Medulla oblongata (tissue), 1 donor: ENCODE data around the gene RASA4.
"Not testable (repeated sequence)": the region's sequence is repeated elsewhere in the genome, so short reads cannot be mapped to it uniquely, and the experiment has no call there.

Experiments used
- DNase-seq: peaks from one replicate; pipeline ENCODE4 v3.0.0-alpha.2; 2015; ENCODE audit errors: extremely low spot score

Gene RASA4

DNA sequence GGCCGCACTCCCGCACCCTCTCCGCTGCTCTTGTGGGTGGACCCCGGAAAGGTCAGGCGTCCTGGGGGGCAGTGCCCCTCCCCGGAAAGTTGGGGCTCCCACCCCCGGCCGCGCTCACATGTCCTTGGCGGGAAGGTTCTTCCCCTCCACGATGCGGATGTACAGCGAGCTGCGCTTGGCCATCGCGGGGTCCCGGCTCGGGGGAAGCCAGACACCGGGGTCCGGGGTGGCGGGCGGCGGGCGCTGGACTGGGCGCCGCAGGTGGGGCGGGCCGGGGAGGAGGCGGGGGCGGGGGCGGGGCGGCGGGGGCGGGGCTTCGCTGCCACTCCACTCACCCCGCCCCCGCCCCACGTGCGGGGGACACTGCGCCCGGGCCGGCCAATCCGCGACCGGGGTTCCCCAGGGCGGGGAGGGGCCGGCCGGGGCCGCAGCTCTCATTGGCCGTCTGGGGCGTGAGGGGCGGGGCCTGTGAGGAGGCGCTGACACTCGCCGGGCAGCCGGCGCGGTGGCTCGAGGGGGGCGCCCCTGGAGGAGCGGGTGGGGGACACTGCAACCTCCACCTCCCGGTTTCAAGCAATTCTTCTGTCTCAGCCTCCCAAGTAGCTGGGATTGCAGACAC, at the start of gene RASA4:
Gene RASA4 (minus strand): TSS at position 250 of the 619 bp plus-strand sequence. CDS start 67 bp downstream, at position 183.
- peak; percentile 18 for DNase-seq

DNA sequence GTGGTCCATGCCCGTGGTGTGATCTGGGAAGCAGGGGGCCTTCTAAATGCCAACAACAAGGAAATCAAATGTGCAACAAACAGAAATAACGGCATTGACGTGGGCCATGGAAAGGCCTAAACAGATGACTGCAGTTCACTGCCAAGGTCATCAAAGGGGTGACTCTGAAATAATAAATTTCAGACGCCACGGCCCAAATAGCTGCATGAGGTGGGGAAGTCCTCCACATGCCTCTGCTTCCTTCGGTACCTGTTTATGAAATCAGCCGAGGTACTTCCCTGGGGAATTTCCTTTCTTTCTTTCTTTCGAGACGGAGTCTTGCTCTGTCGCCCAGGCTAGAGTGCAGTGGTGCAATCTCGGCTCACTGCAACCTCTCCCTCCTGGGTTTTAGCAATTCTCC, 48.2 kb upstream of the RASA4 start:
- not testable (repeated sequence) for DNase-seq

DNA sequence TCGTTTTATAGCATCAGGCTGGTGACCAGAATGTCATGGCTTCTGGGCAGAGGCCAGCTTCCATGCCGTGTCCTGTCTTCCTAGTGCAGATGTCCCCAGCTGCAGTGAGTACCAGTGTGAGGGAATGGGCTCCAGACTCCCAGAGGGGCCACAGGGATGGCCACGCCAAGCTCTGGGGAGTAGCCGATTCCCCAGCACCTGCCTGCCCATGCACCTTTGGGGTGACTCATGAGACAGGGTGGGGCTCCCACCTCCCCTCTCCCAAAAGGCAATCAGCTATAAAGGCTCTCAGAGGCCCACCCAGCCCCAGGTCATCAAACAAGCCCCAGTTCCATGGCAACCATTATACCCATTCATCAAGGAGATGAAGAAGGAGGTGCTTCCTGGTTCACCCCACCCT, 33.4 kb upstream of the RASA4 start, which contains the start of gene SPDYE2B:
Gene SPDYE2B (plus strand): TSS at position 396 of the 400 bp plus-strand sequence. CDS start 2,030 bp downstream, outside the sequence.
- DNase-seq = not testable (repeated sequence)

DNA sequence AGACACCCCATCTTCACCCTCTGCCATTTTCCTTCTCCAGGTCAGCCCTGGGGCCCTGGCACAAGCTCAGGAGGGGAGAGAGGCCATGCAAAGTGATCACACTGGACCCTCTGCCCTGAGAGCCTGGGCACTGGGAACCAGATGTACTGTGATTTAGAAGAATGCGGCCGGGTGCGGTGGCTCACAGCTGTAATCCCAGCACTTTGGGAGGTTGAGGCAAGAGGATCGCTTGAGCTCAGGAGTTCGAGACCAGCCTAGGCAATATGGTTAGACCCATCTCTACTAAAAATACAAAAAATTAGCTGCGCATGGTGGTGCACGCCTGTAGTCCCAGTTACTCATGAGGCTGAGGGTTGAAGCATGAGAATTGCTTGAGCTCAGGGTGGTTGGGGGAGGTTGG, 31.3 kb upstream of the RASA4 start:
- DNase-seq = not testable (repeated sequence)

DNA sequence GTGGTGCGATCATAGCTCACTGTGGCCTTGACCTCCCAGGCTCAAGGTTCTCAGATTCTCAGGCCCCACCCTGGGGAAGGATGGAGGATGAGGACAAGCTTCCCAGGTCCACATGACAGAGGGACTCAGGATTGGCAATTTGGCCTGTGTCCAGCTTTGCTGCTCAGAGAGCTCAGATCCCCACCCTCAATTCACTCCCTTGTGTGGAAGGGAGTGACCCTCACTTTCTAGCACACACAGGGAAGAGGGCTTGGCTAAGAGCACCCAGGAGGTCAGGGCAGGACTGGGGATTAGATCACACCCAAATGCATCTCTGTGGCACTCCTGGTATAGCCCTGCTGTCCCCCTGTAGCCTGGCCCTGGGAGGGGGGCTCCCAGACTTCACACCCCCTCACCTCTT, 26.8 kb upstream of the RASA4 start:
- DNase-seq = not testable (repeated sequence)

DNA sequence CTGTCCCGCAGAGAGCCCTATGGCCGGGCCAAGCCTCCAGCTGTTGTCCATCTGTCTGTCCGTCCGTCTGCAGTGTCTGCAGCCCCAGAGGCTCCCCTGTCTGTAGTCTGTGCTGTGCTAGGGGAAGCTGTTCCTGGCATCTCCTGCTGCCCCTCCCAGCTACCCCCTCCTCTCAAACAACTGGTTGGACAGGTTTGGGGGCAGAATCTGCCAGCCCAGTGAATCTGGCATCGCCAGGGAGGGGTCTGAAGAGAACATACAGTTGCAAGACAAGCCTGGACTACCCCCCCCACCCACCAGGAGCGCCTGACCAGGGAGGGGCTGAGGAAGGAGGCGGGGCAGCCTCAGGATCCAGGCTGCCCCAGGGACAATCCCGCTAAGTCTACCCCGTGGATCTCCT, 26.1 kb upstream of the RASA4 start, which contains the start of gene UPK3BL1:
Gene UPK3BL1 (minus strand): TSS at position 101 of the 400 bp plus-strand sequence. CDS start 50 bp downstream, at position 51.
- not testable (repeated sequence) for DNase-seq

DNA sequence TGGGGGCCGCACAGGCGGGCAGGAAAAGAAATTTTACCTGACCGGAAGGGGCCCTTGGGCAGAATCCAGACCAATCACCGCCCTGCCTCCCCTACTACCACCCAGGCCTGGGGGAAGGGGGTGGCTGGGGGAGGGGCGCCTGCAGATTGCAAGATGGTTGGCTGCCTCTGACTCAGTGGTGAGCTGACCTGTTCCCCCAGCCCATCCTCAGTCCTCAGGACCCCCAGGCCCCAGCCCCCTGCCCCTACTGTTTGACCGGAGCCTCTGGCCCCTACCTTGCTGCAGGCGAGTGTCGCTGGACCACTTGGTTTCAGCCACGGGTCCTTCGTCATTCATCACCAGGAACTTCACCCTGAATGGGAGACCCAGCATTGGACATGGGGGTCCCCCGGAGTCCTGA, 22.3 kb upstream of the RASA4 start:
- not testable (repeated sequence) for DNase-seq

DNA sequence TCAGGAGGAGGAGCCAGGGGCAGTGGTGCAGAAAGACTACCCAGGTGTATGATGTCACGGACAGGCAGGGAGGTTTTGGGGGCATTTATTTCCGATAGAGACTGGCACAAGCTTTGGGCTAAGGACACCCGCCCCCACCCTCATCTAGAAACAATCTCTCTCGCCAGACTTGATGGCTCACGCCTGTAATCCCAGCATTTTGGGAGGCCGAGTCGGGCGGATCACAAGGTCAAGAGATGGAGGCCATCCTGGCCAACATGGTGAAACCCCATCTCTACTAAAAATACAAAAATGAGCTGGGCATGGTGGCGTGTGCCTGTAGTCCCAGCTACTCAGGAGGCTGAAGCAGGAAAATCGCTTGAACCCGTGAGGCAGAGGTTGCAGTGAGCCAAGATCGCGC, 20.4 kb upstream of the RASA4 start:
- not testable (repeated sequence) for DNase-seq

DNA sequence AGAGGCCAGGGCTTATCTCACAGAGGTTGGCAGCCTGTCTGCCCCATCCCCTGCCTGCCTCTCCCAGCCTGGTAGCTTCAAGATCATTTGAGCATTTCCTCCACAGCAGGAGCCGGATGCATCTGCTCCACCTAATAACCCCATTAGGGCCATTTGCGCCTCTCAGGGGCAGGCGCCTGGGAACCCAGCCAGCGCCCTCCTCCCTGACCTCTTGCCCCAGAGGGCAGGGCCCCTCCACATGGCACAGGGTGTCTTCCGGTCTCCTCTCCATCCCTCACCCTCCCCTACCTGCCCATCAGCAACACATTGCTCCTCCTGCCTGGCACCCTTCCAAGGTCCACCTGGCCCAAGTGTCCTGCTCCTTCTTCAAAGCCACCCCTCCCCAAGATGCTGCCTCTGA, 18.8 kb upstream of the RASA4 start:
- DNase-seq = not testable (repeated sequence)

DNA sequence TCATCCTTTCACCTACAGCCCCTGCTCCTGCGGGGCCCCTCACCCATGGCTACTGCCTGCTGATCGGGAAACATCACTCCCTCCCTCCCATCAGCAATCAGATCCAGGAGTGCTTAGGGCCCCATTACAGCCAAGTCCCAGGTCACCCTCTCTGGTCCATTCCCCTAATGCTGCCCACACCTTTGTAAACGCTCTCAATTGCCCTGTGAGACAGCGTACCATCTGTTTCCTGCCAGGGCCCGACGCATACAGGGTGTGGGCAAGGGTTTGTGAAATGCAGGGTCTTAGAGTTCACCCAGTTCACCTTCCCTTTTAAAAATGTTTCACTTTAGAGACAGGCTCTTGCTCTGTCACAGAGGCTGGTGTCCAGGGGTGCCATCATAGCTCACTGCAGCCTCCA, 17.7 kb upstream of the RASA4 start:
- DNase-seq = not testable (repeated sequence)

DNA sequence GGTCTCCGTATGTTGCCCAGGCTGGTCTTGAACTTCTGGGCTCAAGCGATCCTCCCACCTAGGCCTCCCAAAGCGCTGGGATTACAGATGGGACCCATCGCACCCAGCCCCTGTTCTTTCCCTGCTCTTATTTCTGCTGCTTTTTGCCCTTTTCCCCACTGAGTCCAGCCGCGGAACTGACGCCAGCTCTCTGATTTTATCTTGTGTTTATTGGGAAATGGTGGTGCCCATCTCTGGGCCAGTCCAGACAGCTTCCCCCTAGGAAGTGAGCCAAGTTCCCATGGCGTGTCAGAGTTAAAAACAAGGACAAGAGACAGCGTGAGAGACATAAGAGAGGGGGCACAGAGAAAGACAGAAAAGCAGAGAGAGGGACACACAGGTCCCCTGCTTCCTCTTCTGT, 14.1 kb upstream of the RASA4 start:
- DNase-seq = not testable (repeated sequence)

DNA sequence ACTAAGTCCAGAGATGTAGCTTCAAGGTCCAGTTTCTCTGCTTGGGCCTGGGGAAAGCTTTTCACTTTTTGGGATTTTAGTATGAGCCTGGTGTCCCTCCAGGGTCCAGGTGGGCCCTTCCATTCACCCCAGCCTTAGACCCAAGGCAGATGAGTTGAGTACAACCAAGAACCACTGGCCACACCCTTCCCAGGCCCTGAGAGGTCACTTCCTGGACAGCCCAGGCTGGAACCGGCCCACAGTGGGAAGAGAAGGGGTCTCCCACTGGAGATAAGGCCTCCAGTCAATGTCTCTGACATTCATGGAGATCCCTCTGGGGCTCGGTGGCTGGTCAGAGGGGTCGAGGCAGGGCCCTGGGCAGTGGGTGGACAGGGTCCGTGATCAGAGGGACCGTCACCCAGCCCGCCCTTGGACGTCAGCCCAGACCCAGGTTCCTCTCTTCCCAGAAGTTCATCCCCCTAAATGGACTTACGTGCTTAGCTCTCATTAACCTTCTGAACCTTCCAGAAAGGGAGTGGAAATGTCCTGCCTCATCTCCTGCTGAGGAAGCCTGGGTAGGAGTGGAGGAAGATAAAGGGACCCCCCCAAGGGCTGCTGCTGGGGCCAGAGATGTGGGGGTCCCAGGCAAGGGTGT, 10.8 kb upstream of the RASA4 start:
- not testable (repeated sequence) for DNase-seq

DNA sequence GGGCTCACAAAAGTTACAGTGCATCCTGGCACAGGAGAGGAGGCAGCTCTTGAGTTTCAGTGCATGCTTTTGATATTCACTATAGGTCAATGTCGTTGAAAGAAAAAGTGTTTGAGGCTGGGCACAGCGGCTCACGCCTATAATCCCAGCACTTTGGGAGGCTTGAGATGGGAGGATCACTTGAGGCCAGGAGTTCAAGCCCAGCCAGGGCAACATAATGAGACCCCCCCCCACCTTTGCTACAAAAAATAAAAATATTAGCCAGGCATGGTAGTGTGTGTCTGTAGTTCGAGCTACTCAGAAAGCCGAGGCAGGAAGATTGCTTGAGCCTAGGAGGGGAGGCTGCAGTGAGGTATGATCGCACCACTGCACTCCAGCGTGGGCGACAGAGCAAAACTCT, 1.6 kb upstream of the RASA4 start:
- DNase-seq = not testable (repeated sequence)

DNA sequence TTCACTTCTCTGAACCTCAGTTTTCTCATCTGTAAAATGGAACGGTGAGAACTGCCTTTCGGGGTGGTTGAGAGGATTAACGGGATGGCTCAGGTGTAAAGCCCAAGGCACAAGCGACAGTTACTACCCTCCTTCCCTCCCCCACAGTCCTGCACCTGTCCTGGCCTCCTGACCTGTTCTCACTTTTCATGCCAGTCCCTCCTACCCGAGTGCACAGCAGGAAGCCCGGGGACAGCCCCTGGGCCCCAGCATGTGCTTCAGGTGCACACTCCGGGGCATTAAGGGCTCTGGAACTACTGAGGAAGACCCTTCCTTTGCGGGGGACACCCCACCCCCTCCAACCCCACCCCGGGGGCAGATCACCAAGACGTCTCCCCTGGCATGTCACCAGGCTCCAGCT, 626 bp downstream of the RASA4 start:
- DNase-seq = not testable (repeated sequence)

DNA sequence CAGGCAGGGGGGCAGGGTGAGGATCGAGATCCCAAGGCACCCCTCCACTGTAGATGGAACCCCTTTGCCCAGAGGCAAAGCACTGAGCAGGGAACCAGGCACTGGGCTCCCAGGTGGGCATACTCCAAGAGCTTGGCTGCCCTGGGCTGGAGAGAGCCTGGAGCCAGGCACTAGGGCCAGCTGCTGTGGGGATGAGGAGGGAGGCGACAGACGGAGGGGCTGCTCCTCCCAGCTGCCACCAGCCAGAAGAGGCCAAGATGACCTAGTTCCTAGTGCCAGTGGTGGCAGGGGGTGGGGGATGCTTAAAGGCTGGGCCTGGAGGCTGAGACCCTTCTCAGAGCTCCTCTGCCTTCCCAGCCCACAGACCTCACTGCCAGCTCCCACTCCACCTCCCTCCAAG, 1.7 kb downstream of the RASA4 start:
- DNase-seq = not testable (repeated sequence)

DNA sequence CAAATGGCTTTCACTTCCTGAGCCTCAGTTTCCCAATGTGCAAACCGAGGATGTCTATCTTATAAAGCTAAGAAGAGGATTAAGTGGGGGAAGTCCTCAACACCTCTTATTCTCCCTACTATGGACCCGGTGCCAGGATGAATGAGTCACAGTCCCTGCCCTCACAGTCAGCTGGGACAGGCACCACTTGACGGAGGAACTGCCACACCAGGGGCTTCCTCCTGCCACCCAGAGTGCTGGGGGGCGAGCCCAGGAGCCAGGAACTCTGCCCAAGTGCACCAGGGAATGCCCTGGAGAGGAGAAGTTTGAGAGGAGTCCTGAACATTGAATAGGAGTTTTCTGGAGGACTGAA, 2.2 kb downstream of the RASA4 start:
- not testable (repeated sequence) for DNase-seq

DNA sequence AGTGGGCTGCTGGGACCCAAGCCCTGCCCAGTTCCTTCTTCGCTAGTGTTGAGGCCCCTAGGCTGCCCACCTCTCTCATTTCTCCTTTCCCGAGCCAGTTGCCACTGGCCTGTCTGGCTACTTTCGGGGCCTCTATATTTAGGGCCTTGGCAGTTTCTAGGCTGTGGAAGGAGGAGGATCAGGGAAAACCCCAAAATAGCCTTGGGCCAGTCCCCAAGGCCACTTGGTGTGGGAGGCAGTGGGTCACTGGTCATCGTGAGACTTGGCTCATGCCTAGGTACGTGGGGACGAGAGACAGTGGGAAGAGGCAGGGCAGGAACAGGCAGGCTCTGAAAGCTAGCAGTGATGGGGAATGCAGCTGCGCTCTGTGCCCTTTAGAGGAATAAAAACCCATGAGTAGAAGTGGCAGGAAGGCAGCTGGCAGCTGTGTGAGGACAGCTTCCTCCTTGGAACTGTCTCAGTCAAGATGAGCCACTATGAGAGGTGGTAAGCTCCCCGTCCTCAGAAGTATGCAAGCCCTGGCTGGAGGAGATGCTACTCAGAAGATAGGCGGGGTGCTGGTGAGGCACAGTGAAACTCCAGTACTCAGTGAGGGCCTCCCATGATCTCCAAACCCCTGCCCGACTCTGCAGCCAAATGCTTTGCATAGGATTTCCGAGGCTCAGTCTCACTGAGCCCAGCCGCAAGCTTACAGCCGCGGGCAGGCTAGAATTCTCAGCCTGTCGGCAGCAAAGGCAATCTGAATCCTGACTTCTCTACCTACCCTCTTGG, 2.8 kb downstream of the RASA4 start:
- DNase-seq = not testable (repeated sequence)

DNA sequence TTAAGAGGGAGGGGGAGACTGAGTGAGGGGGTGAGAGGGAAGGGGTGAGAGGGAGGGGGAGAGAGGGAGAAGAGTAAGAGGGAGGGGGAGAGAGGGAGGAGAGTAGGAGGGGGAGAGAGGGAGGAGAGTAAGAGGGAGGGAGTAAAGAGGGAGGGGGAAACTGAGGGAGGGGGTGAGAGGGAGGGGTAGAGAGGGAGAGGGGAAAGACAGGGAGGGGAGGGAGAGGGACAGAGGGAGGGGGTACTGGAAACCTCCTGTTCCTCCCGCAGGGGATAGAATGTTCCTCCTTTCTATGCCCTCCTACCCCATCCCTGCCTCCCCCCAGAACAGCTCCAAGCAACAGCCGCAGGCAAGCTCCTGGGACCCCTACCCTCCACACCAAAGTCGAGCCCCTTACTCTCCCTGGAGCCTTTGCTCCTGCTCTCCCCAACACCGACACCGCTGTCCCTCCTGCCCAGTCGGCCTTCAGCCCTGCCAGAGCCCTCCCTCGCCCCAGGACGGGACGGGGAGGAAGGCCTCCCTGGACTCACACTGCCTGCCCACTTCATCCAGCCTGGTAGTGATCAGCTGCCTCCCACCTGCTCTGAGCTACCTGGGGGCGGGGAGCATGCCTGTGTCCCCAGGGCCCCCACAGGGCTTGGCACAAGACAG, 4.8 kb downstream of the RASA4 start:
- DNase-seq = peak; percentile 36

DNA sequence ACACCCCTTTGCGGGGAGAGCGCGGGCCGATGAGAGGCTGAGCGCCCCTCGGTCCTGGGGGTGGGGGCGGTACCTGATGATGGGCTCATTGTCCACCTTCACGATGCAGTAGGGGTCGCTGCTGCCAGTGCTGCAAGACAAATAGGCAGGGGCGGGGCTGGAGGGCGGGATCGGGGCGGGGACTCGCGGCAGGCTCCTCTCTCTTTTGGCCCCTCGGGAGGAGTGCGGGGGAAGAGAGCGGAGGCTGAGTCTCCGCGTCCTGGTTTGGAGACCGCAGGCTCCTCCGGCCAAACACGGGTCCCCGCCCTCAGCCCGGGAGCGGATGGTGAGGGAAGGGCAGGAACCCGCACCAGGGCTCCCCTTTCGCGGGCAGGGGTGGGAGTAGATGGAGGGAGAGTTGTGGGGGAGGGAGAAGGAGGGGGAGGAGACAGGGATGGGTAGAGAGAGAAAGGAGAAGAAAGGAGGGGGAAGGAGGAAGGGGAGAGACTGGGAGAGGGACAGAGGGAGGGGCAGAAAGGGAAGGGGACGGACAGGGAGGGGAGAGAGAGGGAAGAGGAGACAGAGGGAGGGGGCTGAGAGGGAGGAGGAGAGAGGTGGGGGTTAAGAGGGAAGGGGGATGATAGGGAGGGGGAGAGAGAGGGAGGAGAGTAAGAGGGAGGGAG, 5.4 kb downstream of the RASA4 start:
- DNase-seq = not testable (repeated sequence)

DNA sequence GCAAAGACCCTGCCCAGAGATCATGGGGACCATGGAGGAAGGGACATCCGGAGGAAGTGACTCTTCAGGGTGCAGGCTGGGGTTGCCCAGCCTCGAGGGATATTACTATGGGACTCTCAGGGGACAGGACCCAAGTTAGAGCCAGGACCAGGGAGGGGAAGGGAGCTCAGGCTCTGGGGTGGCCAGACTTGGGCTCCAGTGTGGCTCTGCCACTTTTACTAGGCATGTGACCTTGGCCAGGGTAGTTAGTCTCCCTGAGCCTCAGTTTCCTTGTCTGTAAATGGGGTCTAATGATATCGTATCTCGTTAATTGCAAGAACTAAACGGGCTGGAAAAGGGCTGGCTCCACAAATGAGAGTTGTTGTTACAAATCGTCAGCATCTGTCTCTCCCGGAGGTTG, 6.1 kb downstream of the RASA4 start:
- DNase-seq = not testable (repeated sequence)

DNA sequence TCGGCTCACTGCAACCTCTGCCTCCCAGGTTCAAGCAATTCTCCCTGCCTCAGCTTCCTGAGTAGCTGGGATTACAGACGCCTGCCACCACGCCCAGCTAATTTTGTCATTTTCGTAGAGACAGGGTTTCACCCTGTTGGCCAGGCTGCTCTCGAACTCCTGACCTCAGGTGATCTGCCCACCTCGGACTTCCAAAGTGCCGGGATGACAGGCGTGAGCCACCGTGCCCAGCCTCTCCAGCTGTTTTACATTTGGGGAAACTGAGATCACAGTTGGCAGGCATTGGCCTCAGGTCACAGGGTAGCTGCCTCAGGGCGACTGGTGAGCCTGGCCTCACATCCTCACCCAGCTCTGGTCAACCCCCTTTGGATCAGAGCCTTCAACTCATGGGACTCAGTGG, 6.8 kb downstream of the RASA4 start:
- DNase-seq = not testable (repeated sequence)
